NB4 (cell line): ENCODE measurements around the gene JAK3.

Source experiments
- DNase-seq: peaks from one replicate; pipeline ENCODE4 v3.0.0; 2010; ENCODE audit warnings: low read depth
- H3K4me3 ChIP-seq: one replicate; pipeline ENCODE4 v1.5.1; 2011; ENCODE audit warnings: mild to moderate bottlenecking, low read depth, low read length, moderate library complexity
- MAX ChIP-seq: IDR thresholded peaks from 2 replicates; pipeline ENCODE4 v1.6.1; 2011; ENCODE audit warnings: low read depth, low read length
- MYC ChIP-seq: IDR thresholded peaks from 2 replicates; pipeline ENCODE4 v1.6.1; 2011; ENCODE audit warnings: low read depth, low read length
- POLR2A ChIP-seq: IDR thresholded peaks from 2 replicates; pipeline ENCODE4 v1.6.1; 2011; ENCODE audit warnings: mild to moderate bottlenecking; ENCODE audit not compliant: insufficient read length; ENCODE audit errors: extremely low read depth
- TF ChIP-seq, protein P1 (sequence below): IDR thresholded peaks from one replicate; pipeline ENCODE4 v1.5.1; 2012; ENCODE audit warnings: low read depth, low read length

Gene JAK3

GRCh38 chr19:17883627-17884410, 36.0 kb upstream of the JAK3 start:
- TF ChIP-seq MAX = no peak
- TF ChIP-seq, protein P1, sequence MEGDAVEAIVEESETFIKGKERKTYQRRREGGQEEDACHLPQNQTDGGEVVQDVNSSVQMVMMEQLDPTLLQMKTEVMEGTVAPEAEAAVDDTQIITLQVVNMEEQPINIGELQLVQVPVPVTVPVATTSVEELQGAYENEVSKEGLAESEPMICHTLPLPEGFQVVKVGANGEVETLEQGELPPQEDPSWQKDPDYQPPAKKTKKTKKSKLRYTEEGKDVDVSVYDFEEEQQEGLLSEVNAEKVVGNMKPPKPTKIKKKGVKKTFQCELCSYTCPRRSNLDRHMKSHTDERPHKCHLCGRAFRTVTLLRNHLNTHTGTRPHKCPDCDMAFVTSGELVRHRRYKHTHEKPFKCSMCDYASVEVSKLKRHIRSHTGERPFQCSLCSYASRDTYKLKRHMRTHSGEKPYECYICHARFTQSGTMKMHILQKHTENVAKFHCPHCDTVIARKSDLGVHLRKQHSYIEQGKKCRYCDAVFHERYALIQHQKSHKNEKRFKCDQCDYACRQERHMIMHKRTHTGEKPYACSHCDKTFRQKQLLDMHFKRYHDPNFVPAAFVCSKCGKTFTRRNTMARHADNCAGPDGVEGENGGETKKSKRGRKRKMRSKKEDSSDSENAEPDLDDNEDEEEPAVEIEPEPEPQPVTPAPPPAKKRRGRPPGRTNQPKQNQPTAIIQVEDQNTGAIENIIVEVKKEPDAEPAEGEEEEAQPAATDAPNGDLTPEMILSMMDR = no peak

DNA sequence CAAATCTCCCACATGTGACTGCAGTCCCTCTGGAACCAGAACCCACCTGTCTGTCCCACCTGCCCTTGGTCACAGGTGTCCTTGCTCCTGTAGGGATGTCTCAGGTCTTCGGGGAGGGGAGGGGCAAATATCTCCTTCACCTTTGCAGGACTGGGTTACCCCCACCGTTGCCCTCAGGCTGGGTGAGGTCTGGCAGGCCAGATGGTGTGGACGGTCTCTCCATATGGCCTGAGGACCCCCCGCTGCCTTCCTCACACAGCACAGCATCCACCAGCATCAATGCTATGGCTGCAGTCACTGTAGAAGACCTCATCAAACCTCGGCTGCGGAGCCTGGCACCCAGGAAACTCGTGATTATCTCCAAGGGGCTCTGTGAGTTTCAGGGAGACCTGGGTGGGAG, 33.9 kb upstream of the JAK3 start:
- TF ChIP-seq POLR2A (no peak), MYC (no peak), MAX (no peak)
- TF ChIP-seq, protein P1 = no peak
- no peak overlapping the region for H3K4me3 ChIP-seq
- DNase-seq = no peak

More at GRCh38 chr19:17883627-17884410, 36.0 kb upstream of the JAK3 start:
- DNase-seq = no peak
- H3K4me3 ChIP-seq = no peak overlapping the region

- TF ChIP-seq POLR2A (no peak), MAX (no peak), MYC (no peak)
- TF ChIP-seq, protein P1 = no peak
- no peak overlapping the region for H3K4me3 ChIP-seq
- no peak for DNase-seq
These were observed 31.7 kb upstream of the JAK3 start for GRCh38 chr19:17879466-17879865.

DNA sequence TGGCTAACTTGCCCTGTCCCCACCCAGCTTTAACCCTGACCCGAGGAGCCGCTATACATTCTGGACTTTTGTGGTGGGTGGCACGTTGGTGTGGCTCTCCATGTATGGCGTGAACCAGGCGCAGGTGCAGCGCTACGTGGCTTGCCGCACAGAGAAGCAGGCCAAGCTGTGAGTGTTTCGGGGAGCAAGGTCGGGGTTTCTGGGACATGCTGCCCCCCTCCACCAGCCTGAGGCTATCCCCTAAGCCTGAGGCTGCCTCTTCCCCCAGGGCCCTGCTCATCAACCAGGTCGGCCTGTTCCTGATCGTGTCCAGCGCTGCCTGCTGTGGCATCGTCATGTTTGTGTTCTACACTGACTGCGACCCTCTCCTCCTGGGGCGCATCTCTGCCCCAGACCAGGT, 29.9 kb upstream of the JAK3 start:
- TF ChIP-seq POLR2A (no peak), MYC (no peak), MAX (no peak)
- TF ChIP-seq, protein P1 = no peak
- DNase-seq = no peak
- no peak overlapping the region for H3K4me3 ChIP-seq

- TF ChIP-seq, protein P1 = no peak
- TF ChIP-seq MYC (no peak), MAX (no peak), POLR2A (no peak)
- DNase-seq = no peak
- no peak overlapping the region for H3K4me3 ChIP-seq
These were observed 27.0 kb upstream of the JAK3 start for GRCh38 chr19:17874758-17875135.
